HPDE6-E6E7 (cell line): ENCODE results near the gene ADRA2C.
"Not testable (repeated sequence)": the region's sequence is repeated elsewhere in the genome, so short reads cannot be mapped to it uniquely, and the experiment has no call there.

Experiments
- DNase-seq: peaks from one replicate; pipeline ENCODE4 v3.0.0; 2011; ENCODE audit warnings: missing footprints; ENCODE audit errors: extremely low spot score

The ADRA2C gene

GRCh38 chr4:3813151-3814052 is 47.2 kb downstream of the ADRA2C start:
- DNase-seq = no peak

DNA sequence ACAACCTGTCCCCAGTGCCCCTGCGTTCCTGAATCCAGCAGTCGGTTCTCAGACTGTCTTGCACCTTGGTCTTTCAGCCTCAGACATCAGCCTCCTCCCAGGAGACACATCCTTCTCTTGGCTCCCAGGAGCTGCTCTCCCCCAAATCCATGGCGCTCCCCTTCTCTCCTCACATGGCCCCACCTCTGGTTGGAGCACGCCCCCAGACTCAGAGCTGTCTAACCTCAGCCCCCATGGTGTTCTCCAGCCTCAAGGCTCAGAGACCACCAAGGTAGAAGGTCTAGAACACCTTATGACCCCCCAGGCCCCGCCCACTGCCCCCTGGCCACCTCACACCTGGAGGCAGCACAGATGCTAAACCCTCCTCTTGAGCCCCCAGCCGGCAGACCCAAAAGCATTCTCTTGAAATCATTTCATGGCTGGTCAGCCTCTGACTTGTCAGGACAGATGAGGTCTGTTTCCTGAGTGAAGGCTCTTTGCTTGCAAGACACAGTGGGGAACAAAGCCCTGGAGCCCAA is 47.9 kb downstream of the ADRA2C start:
- no peak for DNase-seq

GRCh38 chr4:3814838-3815237 is 48.7 kb downstream of the ADRA2C start:
- not testable (repeated sequence) for DNase-seq

DNA sequence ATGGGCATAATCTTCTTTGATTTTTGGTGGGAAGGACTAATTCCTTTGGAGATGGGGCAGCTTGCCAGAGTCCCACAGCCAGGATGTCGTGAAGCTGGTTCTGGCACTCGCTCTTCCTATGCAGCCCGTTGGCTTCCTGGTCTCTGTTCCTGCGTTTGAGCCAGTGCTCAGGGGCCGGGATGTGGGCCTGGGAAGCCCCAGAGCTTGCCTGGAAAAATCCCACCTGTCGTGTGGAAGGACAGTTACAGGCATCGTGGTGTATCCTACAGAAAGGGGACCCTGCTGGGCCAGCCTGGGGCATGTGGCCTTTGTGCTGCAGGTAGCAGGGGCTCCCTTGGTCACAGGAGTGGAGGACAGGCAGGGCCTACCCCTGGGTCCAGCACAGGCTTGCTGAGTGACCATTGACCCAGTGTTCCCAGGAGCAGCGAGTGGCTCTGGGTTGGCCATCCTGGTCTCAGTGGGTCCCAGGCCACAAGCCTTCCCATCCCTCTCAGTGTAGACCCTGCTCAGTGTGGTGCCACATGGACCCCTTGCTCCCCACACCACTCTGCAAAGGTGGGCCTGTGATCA is 50.2 kb downstream of the ADRA2C start:
- no peak for DNase-seq

DNA sequence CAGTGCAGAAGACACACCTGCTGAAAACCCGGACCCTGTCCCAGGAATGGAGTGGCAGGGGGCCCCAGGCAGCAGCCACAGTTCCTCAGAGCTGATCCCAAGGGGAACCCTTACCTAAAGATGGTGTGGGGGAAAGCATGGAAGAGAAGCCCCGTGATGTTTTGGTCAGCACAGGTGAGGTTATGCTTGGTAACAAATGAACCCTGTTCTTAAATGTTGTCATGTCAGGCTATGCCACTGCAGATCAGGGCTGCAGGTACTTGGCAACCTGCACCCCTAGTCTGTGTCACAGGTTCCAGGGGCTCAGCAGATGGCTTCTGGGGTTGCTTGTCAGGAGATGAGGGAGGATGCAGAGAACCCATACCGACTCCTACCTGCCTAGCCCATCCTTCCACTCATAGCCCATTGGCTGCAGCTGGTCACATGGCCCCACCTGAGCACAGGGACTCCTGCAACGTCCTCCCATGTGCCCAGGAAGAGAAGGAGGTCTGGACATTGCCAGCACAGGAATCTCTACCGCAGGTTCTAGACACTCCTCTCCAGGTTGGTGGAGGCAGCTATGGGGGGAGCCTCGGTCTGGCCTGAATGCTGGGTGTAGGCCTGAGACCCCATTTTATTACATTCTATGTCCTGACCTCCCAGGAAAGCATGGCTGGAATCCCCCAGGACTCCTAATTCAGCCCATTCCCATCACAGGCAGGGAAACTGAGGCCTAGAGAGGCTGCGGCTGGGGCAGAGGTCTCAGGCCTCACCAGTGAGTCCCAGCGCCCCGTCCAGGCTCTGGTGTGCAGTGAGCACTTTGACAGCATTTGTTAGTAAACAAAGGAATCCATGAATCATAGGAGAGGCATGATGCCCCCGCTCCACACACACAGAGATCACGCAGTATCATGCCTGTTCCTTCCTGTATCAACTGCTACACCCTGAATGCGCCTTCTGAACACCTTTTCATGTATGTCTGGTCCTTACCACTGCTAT is 51.1 kb downstream of the ADRA2C start:
- DNase-seq = no peak
